Measurements from ENCODE around the gene TRAPPC2L. TPM values are rescaled to one million over a fixed set of nuclear protein-coding genes. Genes with fewer than 3 reads are reported as not detected.

TRAPPC2L gene
- total and polyA plus RNA-seq, 10 of the 15 experiments (the other 5 are each of a cell fraction or from before 2014, with no cell fraction given), result 56.3 to 363 (median 118) TPM

- TF ChIP-seq, protein P1, sequence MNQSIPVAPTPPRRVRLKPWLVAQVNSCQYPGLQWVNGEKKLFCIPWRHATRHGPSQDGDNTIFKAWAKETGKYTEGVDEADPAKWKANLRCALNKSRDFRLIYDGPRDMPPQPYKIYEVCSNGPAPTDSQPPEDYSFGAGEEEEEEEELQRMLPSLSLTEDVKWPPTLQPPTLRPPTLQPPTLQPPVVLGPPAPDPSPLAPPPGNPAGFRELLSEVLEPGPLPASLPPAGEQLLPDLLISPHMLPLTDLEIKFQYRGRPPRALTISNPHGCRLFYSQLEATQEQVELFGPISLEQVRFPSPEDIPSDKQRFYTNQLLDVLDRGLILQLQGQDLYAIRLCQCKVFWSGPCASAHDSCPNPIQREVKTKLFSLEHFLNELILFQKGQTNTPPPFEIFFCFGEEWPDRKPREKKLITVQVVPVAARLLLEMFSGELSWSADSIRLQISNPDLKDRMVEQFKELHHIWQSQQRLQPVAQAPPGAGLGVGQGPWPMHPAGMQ (IDR thresholded peaks at IDR 0.05; ENCODE audit: borderline replicate concordance), result no peak
Observed at GRCh38 chr16:88901718-88902337, 44.9 kb downstream of the TRAPPC2L start (continued).

DNA sequence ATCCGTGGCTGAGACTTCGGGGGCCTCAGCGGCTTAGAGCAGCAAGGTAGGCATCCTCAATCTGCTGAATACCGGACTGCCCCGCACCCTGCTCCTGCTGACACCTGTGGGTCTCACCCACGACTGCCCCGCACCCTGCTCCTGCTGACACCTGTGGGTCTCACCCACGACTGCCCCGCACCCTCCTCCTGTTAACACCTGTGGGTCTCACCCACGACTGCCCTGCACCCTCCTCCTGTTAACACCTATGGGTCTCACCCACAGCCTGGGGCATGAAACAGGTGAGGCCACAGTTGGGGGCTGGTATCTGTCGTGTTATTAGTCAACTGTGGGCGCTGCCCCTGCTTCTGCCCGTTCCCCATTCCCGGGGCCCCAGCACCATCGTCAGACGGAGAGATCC lies 45.8 kb downstream of the TRAPPC2L start:
- peaks cover 3% of the 10 kb centered on the region; the same call in 1 of the 2 replicates for H4K20me1 ChIP-seq (ENCODE audit: control insufficient read depth, insufficient read depth)
- SMC1A ChIA-PET (ENCODE audit: uncharacterized antibody, unreplicated experiment), result no interaction called here
- H3K27ac ChIP-seq (ENCODE audit: control insufficient read depth, insufficient read depth), result no peak overlapping the region
- no peak overlapping the region for H3K4me2 ChIP-seq (ENCODE audit: control insufficient read depth, insufficient read depth)
- in situ Hi-C loops (cut with MboI) (no loop called here), intact Hi-C loops (cut with micrococcal nuclease; ENCODE audit: unreplicated experiment) (no loop called here)
- DNase-seq (ENCODE audit: low read depth, low spot score) (no peak), FAIRE-seq (no peak), ATAC-seq (no peak)
- RAD21 ChIA-PET (ENCODE audit: unreplicated experiment), result no interaction called here
- no peaks in the 10 kb centered on the region for H3K9me3 ChIP-seq (replicated peaks; ENCODE audit: control insufficient read depth, insufficient read depth, low read length)
- H3K4me1 ChIP-seq (ENCODE audit: control insufficient read depth, insufficient read depth, low read length), result no peaks in the 10 kb centered on the region; the same call in 1 of the 2 replicates
- no peak overlapping the region for H2AFZ ChIP-seq (ENCODE audit: control insufficient read depth, low read depth, low read length)
- no peaks in the 10 kb centered on the region; the same call in 1 of the 2 replicates for H3K79me2 ChIP-seq (ENCODE audit: control insufficient read depth, insufficient read depth, low read length)
- CTCF ChIA-PET, result no interaction called here
- WGBS (ENCODE audit: insufficient coverage, insufficient replicate concordance, low lambda C conversion rate, missing lambda C conversion rate), result 62% methylated on average over 16 of the region's 16 CpGs
- no TSS peak for BruUV-seq (replicated peaks)
- POLR2A ChIA-PET, result no interaction called here
- no peak overlapping the region for H3K4me3 ChIP-seq
- H3K9ac ChIP-seq (ENCODE audit: control insufficient read depth, insufficient read depth, low read length), result no peak overlapping the region
- H3K27me3 ChIP-seq (replicated peaks in 1 of 2; ENCODE audit: control insufficient read depth in 2 of 2, insufficient read depth in 2 of 2, low read length in 1 of 2), result no peaks in the 10 kb centered on the region
- H3K36me3 ChIP-seq (ENCODE audit: control insufficient read depth in 2 of 2, insufficient read depth in 2 of 2, low read length in 1 of 2), result no peaks in the 10 kb centered on the region; a peak in 3 of 4 replicates
- TF ChIP-seq, protein P2, sequence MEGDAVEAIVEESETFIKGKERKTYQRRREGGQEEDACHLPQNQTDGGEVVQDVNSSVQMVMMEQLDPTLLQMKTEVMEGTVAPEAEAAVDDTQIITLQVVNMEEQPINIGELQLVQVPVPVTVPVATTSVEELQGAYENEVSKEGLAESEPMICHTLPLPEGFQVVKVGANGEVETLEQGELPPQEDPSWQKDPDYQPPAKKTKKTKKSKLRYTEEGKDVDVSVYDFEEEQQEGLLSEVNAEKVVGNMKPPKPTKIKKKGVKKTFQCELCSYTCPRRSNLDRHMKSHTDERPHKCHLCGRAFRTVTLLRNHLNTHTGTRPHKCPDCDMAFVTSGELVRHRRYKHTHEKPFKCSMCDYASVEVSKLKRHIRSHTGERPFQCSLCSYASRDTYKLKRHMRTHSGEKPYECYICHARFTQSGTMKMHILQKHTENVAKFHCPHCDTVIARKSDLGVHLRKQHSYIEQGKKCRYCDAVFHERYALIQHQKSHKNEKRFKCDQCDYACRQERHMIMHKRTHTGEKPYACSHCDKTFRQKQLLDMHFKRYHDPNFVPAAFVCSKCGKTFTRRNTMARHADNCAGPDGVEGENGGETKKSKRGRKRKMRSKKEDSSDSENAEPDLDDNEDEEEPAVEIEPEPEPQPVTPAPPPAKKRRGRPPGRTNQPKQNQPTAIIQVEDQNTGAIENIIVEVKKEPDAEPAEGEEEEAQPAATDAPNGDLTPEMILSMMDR (IDR thresholded peaks at IDR 0.05 in 2 of 3, conservative IDR thresholded peaks at IDR 0.05 in 1 of 3; ENCODE audit: control insufficient read depth in 2 of 3, extremely low read depth in 1 of 3, insufficient read depth in 1 of 3, low read depth in 3 of 3, low read length in 3 of 3), result no peak
- TF ChIP-seq, protein P3, sequence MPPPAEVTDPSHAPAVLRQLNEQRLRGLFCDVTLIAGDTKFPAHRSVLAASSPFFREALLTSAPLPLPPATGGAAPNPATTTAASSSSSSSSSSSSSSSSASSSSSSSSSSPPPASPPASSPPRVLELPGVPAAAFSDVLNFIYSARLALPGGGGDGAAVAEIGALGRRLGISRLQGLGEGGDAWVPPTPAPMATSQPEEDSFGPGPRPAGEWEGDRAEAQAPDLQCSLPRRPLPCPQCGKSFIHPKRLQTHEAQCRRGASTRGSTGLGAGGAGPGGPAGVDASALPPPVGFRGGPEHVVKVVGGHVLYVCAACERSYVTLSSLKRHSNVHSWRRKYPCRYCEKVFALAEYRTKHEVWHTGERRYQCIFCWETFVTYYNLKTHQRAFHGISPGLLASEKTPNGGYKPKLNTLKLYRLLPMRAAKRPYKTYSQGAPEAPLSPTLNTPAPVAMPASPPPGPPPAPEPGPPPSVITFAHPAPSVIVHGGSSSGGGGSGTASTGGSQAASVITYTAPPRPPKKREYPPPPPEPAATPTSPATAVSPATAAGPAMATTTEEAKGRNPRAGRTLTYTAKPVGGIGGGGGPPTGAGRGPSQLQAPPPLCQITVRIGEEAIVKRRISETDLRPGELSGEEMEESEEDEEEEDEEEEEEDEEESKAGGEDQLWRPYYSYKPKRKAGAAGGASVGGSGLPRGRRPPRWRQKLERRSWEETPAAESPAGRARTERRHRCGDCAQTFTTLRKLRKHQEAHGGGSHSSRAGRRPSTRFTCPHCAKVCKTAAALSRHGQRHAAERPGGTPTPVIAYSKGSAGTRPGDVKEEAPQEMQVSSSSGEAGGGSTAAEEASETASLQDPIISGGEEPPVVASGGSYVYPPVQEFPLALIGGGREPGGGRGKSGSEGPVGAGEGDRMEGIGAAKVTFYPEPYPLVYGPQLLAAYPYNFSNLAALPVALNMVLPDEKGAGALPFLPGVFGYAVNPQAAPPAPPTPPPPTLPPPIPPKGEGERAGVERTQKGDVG (CRISPR knock-in tag; IDR thresholded peaks at IDR 0.05), result no peak
- TF ChIP-seq NR2F1 (conservative IDR thresholded peaks at IDR 0.05) (no peak), ZSCAN29 (IDR thresholded peaks at IDR 0.05) (no peak), KDM1A (IDR thresholded peaks at IDR 0.05; ENCODE audit: borderline replicate concordance) (no peak), PAX8 (IDR thresholded peaks at IDR 0.05) (no peak), MTA3 (IDR thresholded peaks at IDR 0.05; ENCODE audit: borderline replicate concordance, low read length) (no peak), ETV6 (conservative IDR thresholded peaks at IDR 0.05 in 1 of 2, IDR thresholded peaks at IDR 0.05 in 1 of 2; ENCODE audit: borderline replicate concordance in 1 of 2, low read depth in 1 of 2) (no peak)
- TF ChIP-seq, protein P4, sequence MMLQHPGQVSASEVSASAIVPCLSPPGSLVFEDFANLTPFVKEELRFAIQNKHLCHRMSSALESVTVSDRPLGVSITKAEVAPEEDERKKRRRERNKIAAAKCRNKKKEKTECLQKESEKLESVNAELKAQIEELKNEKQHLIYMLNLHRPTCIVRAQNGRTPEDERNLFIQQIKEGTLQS (IDR thresholded peaks at IDR 0.05; ENCODE audit: borderline replicate concordance, extremely low read depth, low read depth, low read length), result no peak
- TF ChIP-seq, protein P5, sequence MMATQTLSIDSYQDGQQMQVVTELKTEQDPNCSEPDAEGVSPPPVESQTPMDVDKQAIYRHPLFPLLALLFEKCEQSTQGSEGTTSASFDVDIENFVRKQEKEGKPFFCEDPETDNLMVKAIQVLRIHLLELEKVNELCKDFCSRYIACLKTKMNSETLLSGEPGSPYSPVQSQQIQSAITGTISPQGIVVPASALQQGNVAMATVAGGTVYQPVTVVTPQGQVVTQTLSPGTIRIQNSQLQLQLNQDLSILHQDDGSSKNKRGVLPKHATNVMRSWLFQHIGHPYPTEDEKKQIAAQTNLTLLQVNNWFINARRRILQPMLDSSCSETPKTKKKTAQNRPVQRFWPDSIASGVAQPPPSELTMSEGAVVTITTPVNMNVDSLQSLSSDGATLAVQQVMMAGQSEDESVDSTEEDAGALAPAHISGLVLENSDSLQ (IDR thresholded peaks at IDR 0.05), result no peak

All from GM12878 (cell line).